GF-D8 (cell line): Measurements from ENCODE around the gene ELK4.

Source experiments
- DNase-seq: peaks from one replicate; lab custom pipeline; 2025; lab: John Stamatoyannopoulos, UW

The ELK4 gene

GRCh38 chr1:205629751-205630150, 2.1 kb downstream of the ELK4 start:
- DNase-seq: no peak

- no peak for DNase-seq
Measured at GRCh38 chr1:205627956-205628355, 3.9 kb downstream of the ELK4 start.

GRCh38 chr1:205626216-205626615, 5.6 kb downstream of the ELK4 start:
- DNase-seq: no peak

GRCh38 chr1:205623646-205624045, 8.2 kb downstream of the ELK4 start:
- no peak for DNase-seq

- no peak for DNase-seq
Measured at GRCh38 chr1:205620269-205620668, 11.5 kb downstream of the ELK4 start.

DNA sequence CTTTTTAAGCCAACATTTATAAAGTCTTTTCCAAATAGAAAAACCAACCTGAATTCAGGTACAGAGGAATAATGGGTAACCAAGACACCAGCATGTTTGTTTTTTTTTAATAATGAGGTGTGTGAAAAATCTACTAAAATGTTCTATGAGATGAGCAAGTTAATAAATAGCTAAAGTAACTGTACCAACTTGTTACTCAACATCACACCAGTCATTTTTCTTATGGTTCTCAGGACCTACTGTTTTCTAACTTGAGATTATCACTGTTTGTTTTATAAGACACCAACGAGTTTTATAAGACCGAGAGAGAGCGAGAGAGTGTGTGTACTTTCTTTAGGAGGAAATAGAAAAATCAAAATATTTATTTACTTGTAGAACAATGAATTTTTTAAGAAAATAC, 12.4 kb downstream of the ELK4 start:
- no peak for DNase-seq

DNA sequence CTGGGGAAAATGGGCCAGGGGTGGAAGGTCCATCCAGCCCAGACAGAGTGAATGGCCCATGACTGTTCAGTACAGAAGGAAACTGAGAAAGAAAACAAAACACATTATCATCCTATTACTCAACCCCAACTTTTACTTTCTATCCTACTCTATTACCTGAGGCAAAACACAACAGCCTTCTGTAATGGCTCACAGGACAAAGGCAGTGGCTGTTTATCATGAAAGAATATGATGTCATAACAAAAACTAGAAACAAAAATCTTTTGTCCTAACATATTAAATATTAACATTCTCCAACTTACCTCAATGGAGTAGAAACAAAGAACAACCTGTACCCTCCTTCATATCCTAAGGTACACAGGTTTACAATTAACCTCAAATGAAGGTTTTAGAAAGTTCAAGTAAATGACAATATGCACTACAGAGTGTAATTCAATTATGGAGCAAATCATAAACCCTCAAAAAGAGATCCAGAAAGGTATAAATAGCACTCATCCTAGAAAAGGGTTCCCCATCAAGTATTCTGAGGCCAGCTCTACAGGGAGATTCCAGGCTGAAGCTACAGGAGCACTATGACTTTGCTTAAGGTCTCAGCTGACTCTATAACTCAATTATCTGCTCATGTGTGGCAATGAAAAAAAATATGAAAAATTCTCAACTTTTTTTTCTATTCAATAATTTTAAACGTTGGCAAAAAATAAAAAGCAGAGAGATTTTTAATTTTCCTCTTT, 15.1 kb downstream of the ELK4 start:
- DNase-seq: no peak

- no peak for DNase-seq
Measured at GRCh38 chr1:205615789-205616188, 16.0 kb downstream of the ELK4 start.

DNA sequence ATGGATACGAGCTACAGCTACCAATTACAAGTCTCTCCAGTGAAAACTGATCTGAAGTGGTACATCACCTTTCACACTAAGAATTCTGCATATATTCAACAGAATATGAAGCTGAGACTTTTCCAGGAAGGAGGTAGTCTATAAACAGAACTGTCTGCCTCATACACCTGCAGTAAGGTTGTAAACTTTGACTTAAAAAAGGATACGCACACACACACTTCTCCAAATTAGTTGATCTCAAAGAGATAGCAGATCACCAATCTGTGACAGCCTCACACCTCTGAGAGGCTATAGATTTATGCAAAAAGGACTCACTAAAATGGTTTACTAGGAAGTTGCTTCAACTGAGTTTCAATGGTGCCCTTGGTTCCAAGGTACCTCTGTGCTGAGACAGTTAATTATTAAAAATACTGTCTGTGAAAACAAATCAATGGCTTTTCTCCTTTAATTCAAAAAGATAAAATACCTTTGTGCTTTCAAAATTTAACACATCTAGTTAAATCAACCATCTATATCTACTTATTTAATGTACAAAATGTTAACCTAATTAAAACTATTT, 17.9 kb downstream of the ELK4 start:
- no peak for DNase-seq

DNA sequence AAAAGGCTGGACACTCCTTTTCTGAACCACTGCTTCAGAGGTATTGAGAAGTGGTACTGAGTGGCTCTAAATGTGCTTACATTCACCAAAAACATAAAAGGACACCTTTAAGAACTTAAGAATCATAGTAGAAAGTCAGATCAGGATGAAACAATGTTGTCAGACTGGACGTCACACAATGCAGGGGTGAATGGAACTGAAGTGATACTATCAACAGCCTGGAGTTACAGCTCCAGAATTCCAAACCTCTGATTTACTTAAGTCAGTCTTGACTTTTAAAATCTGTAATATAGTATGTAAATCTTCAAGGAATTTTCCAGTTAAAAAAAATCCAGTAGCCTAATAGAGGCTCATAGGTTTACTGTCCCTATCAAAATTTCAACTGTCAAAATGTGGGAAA, 19.3 kb downstream of the ELK4 start:
- DNase-seq: no peak

GRCh38 chr1:205612104-205612503, 19.7 kb downstream of the ELK4 start:
- no peak for DNase-seq

DNA sequence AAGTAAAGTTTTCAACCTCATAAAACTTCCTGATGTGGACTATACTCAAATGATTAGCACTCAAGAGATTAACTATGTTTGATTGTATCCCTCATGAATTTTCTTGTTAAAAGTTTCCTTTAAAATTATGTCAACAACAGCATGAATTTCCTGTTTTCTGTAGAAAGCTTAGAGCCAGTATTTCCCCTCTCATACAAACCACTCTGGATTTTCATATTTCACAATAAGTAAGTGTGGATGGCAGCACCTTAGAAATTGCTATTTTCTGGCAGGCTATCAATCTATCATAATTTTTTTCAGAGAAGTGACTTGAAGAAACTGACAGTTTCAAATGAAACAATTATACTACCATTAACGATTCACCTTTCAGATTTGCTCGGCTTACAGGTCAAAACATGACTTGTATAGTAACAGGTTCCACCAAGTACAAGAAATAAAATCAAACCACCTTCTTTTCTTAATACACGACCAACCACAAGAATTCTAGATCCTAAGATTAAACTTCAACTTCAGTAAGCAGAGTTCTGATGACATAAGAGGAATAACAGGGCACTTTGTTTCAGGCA, 20.8 kb downstream of the ELK4 start:
- DNase-seq: no peak

DNA sequence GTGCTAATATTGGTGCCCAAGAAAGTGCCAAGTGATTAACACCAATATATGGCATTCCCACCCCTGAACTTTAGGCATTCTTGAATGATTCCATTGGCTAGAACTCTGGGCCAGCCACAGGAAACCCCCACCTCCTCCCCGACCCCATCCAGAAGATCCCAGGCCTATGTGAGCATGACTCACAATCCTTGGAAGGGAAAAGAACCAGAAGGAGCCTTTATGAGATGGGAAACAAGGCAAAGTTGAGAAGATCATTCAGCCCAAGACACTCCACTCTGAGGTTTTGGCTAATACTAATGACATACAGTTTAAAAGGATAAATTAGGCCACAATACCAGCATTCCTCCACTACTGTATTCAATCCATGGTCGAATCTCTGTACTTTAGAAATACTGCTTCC, 21.8 kb downstream of the ELK4 start:
- no peak for DNase-seq

DNA sequence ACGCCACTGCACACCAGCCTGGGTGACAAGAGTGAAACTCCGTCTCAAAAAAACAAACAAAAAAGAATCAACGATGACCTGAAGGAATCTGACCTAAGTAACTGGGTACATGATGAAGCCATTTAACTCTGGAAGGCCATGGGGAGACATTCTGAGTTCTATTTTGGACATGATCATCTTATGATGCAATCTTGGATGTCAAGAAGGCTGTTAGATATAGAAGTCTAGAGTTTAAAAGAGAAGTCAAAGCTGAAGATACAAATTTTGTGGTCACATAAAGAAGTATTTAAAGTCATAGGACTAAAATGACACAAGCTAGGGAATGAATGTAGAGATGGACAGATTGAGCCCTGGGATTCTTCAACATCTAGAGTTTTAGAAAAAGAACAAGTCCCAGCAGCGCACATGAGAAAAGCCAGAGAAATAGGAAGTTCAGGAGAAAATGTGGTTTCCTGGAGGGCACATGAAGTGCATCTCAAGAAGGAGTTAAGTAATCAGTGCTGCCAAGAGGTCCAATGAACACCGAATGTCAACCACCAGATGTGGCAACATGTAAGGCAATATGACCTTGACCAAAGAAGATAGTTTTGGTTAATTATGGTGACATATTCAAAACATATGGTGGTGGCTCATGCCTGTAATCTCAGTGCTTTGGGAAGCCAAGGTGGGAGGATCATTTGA, 26.8 kb downstream of the ELK4 start:
- peak; percentile 93 for DNase-seq

DNA sequence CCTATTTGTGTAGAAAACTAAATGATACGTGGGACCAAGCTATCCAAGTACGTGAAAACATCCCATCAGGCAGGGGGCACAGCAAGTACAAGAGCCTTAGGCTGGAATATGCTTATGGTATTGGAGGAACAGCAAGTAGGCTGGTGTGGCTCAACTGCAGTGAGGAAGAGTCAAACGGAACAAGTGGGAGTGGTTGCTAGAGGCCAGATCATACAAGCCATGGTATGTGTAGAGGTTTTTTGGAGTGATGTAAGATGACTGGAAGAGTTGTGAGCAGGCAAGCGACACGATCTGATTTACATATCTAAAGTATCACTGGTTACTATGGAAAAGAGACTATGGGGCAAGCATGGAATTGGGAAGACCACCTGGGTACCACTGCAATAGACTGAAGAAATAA, 27.8 kb downstream of the ELK4 start:
- no peak for DNase-seq

DNA sequence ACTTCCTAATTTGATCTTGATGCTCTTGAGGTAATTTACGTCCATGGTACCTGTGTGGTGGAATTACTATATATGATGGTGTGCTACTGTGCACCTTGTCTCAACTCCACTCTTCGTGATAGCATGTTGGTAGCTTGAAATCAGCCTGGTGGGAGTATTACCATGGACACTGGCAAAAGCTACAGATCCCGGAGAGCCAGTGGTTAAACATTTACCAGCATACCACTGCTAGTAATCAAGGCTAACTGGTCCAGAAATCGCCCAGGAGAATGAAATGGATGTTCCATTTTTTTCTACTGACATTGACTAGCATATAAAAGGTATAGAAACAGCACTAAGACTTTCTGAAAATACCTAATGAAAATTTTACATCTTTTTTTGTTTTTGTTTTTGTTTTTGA, 30.6 kb downstream of the ELK4 start:
- no peak for DNase-seq

GRCh38 chr1:205600085-205600484, 31.7 kb downstream of the ELK4 start:
- no peak for DNase-seq

DNA sequence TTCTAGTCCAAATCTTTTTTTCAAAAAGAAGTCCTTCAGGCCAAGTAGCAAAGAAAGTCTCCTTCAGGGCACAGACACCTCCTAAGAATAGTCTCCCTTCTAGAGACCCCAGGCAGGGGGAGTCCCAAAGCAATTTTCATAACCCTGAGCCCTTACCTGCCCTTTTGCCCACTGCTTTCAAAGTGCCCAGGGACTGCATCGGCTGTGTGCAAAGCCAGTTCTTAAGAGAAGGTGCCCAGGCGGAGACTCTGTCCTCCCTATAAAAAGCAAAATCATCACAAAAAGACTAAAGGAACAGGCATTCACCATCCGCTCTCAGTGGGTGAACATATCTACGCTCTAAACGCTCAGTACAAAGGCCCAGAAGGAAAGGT, 32.2 kb downstream of the ELK4 start:
- DNase-seq: no peak

GRCh38 chr1:205598841-205599668, 32.8 kb downstream of the ELK4 start:
- DNase-seq: no peak

- DNase-seq: no peak
Measured at GRCh38 chr1:205597691-205598314, 34.0 kb downstream of the ELK4 start.

DNA sequence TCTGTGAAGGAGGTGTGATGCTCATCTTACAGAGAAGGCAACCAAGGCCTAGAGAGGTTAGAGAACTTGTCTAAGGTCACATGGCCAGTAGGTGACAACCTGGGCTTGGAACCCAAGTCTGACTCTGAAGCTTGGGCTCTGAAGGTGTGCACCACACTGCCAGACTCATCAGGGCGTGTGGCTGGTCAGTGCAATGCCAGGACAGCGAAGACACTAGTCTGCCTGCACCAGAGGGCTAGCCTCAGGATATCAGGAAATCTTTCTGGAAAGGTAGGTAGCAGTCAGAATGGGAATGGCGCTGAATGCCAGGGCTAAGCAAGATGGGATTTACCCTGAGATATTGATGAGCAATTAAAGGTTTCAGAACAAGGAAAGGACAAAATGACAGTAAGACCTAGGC, 34.9 kb downstream of the ELK4 start:
- DNase-seq: no peak

DNA sequence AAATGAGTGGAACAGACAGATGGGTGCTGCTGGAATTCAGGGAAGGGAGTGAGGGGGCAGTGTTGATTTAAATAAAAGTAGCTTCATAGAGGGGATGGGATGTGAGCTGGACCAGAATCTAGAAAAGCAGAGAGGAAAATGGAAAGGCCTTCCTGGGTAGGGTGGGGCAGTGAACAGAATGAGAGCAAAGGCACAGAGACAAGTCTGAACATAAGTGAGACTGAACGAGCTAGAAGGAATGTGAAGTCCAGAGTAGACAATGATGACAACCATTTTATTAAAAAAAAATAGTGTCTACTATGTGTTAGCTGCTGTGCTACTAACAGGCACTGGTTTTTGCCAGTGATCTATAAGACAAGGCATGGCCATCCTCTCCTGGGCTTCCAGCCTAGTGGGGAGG, 36.0 kb downstream of the ELK4 start:
- DNase-seq: no peak
